Epithelial cell of proximal tubule (primary cell): Measurements from ENCODE around the gene FXYD6. TPM values are rescaled to one million over a fixed set of nuclear protein-coding genes. Genes with fewer than 3 reads are reported as not detected.

ENCODE experiments used
- DNase-seq: peaks from one replicate; pipeline ENCODE4 v3.0.0-alpha.2; 2011; ENCODE audit warnings: low read depth
- H3K4me3 ChIP-seq: 2 replicates; pipeline ENCODE4 v1.5.1; 2011; ENCODE audit warnings: low read depth, mild to moderate bottlenecking, low read length
- total RNA-seq: library from RNA; depleted of rRNA; stranded (reverse); fragments of >200 nt; gene quantifications from 2 replicates; pipeline ENCODE4 v1.2.3, GENCODE V29; 2015
- TF ChIP-seq, protein P1 (sequence below): conservative IDR thresholded peaks from 2 replicates; pipeline ENCODE4 v1.5.1; 2012; ENCODE audit warnings: low read depth, mild to moderate bottlenecking, low read length

Gene FXYD6
- total RNA-seq, 1 donor from 2014 or later: 71.2 TPM

DNA sequence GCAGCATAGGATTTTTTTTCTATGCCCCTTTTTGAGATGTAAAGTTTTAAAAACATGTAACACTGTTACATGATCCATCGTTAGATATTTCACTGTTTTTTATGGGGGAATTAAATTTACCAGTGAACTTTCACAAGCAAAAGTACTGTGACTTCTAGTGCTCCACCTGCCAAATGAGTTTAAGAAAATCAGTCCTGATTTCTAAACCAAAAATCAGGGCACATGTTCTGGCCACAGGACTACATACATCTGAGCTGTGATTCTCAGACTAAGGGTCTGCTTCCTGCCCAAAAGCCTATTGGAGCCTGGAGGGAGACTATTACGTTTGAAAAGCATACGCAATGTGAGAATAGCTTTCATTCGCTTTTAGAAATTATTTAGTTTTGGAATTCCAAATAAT is 30.3 kb upstream of the FXYD6 start:
- DNase-seq: no peak
- no peak overlapping the region for H3K4me3 ChIP-seq
- TF ChIP-seq, protein P1, sequence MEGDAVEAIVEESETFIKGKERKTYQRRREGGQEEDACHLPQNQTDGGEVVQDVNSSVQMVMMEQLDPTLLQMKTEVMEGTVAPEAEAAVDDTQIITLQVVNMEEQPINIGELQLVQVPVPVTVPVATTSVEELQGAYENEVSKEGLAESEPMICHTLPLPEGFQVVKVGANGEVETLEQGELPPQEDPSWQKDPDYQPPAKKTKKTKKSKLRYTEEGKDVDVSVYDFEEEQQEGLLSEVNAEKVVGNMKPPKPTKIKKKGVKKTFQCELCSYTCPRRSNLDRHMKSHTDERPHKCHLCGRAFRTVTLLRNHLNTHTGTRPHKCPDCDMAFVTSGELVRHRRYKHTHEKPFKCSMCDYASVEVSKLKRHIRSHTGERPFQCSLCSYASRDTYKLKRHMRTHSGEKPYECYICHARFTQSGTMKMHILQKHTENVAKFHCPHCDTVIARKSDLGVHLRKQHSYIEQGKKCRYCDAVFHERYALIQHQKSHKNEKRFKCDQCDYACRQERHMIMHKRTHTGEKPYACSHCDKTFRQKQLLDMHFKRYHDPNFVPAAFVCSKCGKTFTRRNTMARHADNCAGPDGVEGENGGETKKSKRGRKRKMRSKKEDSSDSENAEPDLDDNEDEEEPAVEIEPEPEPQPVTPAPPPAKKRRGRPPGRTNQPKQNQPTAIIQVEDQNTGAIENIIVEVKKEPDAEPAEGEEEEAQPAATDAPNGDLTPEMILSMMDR: no peak

DNA sequence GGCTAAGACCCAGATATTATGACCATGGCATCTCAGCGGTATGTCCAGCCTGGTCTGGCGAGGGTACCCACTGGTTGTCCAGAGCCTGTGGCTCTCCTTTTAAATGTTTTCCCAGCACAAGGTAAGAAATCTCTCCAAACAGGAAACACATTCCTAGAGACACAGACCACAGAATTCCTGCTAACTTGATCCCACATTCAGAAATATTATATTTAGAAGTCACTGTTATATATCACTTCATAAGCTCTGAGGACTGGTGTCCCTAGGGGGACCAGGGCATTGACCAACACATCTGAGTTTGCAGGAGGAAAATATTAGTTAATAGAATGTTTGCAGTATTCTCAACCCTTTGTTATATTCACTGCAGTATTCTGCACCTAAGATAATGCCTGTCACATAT is 29.7 kb upstream of the FXYD6 start:
- TF ChIP-seq, protein P1: no peak
- no peak overlapping the region for H3K4me3 ChIP-seq
- DNase-seq: no peak

DNA sequence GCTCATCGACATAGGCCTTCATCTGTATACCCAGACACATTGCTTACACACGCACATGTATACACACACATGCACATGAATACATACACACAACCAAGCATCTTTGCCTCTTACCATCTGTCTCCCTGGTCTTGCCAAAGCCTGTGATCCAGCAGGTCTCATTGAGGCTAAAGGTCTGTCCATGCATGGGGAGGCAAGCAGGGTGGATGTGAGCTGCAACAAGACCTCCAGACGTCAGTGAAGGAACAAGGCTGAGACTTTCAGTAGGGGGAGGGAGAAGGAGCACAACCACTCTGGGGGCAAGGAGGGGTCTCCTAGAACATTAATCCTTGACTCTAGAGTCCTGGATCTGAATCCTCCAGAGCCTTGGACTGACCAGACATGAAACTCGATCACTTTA is 29.1 kb upstream of the FXYD6 start:
- no peak overlapping the region for H3K4me3 ChIP-seq
- DNase-seq: no peak
- TF ChIP-seq, protein P1: no peak

DNA sequence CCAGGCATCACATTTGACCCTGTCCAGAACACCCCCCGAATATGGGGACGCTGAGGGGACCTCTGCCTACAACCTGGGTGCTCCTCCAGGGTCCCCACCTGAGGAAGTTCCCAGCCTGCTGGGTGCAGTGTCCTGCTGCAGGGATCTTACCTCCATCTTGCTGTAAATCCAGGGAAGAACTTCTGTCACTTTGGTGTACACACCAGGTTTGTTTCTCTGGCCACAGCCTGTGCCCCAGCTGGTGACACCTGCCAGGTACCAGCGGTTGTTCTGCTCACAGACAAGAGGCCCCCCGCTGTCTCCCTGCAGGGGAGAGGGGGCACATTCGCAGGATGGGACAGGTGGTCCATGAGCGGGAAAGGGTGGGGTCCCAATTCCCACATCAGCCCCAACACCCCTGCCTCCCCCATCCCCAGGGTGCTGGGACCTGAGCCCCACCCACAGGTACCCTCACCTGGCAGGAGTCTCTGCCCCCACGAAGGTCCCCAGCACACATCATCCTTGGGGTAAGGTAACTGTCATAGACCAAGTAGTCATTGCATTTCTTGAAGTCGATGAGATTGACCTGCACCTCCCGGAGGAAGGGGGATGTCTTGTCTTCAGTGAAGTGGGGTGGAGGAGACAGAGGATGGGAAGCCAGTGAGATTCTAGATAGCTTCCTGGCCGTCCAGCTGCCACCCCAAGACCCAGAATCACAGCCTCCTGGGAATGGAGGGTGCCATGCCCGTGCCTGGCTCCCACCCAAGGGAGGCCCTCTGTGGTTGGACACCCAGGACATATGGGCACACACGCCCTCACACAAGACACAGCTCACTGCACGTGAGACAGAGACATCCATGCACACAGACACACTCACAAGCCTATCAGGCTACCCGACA is 27.3 kb upstream of the FXYD6 start:
- DNase-seq: no peak
- TF ChIP-seq, protein P1: no peak
- H3K4me3 ChIP-seq: no peak overlapping the region

DNA sequence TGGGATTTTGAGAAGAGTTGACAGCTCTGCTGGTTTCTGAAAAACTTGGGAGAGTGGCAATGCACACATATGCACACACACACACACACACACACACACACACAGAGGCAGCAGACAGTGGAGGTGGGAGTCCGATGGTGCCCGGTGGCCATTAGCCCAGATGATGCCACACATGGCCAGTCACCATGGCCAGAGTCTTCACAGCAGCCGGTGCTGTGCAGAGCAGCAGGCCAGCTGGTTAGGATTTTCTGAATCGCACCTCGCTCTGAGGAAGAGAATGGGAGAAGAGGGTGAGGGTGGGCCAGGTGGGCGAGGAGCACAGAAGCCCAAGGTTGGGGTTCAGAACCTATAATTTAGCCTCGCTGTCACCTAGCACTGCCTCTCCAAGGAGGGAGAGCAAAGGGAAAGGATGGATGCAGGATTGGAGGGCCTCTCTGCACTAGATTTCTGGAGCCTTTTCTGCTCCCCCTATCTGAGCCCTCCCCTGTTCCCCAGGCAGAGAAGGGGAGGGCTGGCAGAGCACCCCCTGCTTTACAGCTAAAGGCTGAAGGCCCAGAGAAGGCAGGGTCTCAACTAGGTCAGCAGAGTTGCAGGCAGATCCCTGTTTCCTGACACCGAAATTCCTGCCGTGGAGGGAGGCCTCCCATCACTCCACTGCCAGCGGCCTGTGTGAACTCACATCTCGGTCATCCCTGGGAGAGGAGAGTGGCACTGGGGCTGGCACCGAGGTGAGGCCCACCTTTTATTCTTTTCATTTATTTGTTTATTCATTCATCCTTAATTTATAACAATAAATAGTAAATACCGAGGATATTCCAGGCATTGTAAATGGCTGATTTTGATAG is 25.8 kb upstream of the FXYD6 start:
- H3K4me3 ChIP-seq: no peak overlapping the region
- DNase-seq: no peak
- TF ChIP-seq, protein P1: no peak

DNA sequence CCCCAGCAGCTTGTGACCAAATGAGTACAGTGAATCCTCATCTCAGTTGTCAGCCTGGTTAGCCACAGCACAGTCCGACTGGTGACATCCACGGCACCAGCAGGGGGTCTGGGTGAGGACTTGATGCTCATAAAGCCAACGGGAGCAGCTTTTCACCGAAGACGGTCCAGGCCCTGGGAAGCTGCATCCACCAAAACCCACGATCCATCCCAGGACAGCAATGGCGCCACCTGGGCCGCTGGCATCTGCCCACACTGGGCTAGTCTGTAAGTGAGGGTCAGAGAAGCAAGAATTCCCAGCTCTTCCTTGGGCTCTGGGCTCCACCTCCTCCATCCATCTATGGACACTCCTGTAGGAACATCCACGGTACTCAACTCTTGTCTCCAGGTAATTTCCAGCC is 25.1 kb upstream of the FXYD6 start:
- TF ChIP-seq, protein P1: no peak
- H3K4me3 ChIP-seq: no peak overlapping the region
- no peak for DNase-seq
